Measurements from ENCODE around the gene PCDHA7.
"Not testable (repeated sequence)": the region's sequence is repeated elsewhere in the genome, so short reads cannot be mapped to it uniquely, and the experiment has no call there.

Gene PCDHA7

DNA sequence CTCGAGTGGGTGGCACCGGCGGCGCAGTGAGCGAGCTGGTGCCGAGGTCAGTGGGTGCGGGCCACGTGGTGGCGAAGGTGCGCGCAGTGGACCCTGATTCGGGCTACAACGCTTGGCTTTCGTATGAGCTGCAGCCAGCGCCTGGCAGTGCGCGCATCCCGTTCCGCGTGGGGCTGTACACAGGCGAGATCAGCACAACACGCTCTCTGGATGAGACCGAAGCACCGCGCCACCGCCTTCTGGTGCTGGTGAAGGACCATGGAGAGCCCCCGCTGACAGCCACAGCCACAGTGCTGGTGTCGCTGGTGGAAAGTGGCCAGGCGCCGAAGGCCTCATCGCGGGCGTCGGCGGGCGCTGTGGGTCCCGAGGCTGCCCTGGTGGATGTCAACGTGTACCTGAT is 10.6 kb upstream of the PCDHA7 start:
- DNase-seq (ENCODE audit: low read depth) = no peak

DNA sequence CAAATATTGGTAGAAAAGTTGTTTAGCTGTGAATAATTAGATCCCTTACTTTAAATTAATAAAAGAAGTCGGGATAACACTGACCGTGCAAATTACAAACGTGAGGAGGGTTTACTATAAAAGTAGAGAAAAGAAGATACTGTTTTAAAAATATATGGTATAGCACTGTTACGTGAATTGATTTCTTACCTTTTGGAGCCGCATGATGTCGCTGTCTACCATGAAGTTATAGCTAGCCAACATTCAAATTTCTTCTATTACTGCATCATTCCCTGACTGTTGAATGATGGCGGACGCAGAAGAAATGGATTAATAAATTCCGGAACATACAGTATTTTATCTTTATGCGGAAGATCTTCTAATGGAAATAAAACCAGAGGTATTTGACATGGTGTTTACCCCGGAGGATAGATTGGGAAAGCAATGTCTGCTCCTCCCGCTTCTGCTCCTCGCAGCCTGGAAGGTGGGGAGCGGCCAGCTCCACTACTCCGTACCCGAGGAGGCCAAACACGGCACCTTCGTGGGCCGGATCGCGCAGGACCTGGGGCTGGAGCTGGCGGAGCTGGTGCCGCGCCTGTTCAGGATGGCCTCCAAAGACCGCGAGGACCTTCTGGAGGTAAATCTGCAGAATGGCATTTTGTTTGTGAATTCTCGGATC is 6.2 kb upstream of the PCDHA7 start, which contains the start of gene PCDHA6:
TSS of gene PCDHA6 (plus strand) at position 257 of the 658 bp plus-strand sequence. CDS start at position 389, 132 bp downstream.
- DNase-seq (ENCODE audit: low read depth) = no peak

DNA sequence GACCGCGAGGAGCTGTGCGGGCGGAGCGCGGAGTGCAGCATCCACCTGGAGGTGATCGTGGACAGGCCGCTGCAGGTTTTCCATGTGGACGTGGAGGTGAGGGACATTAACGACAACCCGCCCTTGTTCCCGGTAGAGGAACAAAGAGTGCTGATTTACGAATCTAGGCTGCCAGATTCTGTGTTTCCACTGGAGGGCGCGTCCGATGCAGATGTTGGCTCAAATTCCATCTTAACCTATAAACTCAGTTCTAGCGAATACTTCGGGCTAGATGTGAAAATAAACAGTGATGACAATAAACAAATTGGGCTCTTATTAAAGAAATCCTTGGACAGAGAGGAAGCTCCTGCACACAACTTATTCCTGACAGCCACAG is 5.7 kb upstream of the PCDHA7 start:
- no peak for DNase-seq (ENCODE audit: low read depth)

DNA sequence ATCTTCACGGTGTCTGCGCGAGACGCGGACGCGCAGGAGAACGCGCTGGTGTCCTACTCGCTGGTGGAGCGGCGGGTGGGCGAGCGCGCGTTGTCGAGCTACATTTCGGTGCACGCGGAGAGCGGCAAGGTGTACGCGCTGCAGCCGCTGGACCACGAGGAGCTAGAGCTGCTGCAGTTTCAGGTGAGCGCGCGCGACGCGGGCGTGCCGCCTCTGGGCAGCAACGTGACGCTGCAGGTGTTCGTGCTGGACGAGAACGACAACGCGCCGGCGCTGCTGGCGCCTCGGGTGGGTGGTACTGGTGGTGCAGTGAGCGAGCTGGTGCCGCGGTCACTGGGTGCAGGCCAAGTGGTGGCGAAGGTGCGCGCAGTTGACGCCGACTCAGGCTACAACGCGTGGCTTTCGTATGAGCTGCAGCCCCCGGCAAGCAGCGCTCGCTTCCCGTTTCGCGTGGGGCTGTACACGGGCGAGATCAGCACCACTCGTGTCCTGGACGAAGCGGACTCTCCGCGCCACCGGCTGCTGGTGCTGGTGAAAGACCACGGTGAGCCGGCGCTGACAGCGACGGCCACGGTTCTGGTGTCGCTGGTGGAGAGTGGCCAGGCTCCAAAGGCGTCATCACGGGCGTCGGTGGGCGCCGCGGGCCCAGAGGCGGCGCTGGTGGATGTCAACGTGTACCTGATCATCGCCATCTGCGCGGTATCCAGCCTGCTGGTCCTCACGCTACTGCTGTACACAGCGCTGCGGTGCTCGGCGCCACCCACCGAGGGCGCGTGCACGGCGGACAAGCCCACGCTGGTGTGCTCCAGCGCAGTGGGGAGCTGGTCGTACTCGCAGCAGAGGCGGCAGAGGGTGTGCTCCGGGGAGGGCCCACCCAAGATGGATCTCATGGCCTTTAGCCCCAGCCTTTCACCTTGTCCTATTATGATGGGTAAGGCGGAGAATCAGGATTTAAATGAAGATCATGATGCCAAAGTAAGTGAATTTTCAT is 4.3 kb upstream of the PCDHA7 start:
- not testable (repeated sequence) for DNase-seq (ENCODE audit: low read depth)

DNA sequence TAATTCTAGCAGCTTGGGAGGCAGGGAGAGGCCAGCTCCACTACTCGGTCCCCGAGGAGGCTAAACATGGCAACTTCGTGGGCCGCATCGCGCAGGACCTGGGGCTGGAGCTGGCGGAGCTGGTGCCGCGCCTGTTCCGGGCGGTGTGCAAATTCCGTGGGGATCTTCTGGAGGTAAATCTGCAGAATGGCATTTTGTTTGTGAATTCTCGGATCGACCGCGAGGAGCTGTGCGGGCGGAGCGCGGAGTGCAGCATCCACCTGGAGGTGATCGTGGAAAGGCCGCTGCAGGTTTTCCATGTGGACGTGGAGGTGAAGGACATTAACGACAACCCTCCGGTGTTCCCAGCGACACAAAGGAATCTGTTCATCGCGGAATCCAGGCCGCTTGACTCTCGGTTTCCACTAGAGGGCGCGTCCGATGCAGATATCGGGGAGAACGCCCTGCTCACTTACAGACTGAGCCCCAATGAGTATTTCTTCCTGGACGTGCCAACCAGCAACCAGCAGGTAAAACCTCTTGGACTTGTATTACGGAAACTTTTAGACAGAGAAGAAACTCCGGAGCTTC is 455 bp downstream of the PCDHA7 start:
- DNase-seq (ENCODE audit: low read depth) = not testable (repeated sequence)

DNA sequence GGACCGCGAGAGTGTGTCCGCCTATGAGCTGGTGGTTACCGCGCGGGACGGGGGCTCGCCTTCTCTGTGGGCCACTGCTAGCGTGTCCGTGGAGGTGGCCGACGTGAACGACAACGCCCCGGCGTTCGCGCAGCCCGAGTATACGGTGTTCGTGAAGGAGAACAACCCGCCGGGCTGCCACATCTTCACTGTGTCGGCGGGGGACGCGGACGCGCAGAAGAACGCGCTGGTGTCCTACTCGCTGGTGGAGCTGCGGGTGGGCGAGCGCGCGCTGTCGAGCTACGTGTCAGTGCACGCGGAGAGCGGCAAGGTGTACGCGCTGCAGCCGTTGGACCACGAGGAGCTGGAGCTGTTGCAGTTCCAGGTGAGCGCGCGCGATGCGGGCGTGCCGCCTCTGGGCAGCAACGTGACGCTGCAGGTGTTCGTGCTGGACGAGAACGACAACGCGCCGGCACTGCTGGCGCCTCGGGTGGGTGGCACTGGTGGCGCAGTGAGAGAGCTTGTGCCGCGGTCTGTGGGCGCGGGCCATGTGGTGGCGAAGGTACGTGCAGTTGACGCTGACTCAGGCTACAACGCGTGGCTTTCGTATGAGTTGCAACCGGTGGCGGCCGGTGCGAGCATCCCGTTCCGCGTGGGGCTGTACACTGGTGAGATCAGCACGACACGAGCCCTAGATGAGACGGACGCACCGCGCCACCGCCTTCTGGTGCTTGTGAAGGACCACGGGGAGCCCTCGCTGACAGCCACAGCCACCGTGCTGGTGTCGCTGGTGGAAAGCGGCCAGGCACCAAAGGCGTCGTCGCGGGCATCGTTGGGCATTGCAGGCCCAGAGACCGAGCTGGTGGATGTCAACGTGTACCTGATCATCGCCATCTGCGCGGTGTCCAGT is 1.8 kb downstream of the PCDHA7 start:
- DNase-seq (ENCODE audit: low read depth) = no peak

DNA sequence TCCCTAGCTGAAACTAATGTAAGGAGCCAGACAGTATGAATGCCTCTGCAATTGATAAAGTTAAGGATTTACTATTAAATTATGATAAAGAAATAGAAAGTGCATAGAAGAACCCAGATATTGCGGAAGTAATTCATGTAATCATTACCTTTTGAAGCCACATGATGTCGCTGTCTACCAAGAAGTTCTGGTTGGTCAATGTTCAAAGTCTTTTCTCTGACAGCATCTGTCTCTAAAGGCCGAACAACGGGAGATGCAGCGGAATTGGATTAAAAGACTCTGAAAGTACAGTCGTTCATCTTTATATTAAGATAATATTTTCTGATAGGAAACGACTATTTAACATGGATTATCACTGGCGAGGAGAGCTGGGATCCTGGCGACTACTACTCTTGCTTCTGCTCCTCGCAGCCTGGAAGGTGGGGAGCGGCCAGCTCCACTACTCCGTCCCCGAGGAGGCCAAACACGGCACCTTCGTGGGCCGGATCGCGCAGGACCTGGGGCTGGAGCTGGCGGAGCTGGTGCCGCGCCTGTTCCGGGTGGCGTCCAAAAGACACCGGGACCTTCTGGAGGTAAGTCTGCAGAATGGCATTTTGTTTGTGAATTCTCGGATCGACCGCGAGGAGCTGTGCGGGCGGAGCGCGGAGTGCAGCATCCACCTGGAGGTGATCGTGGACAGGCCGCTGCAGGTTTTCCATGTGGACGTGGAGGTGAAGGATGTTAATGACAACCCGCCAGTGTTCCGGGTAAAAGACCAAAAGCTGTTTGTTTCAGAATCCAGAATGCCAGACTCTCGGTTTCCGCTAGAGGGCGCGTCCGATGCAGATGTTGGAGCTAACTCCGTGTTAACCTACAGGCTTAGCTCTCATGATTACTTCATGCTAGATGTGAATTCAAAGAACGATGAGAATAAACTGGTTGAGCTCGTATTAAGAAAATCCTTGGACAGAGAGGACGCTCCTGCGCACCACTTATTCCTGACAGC is 7.2 kb downstream of the PCDHA7 start, which contains the start of gene PCDHA8:
TSS of gene PCDHA8 (plus strand) at position 210 of the 985 bp plus-strand sequence. CDS start at position 345, 135 bp downstream.
- DNase-seq (ENCODE audit: low read depth) = no peak

DNA sequence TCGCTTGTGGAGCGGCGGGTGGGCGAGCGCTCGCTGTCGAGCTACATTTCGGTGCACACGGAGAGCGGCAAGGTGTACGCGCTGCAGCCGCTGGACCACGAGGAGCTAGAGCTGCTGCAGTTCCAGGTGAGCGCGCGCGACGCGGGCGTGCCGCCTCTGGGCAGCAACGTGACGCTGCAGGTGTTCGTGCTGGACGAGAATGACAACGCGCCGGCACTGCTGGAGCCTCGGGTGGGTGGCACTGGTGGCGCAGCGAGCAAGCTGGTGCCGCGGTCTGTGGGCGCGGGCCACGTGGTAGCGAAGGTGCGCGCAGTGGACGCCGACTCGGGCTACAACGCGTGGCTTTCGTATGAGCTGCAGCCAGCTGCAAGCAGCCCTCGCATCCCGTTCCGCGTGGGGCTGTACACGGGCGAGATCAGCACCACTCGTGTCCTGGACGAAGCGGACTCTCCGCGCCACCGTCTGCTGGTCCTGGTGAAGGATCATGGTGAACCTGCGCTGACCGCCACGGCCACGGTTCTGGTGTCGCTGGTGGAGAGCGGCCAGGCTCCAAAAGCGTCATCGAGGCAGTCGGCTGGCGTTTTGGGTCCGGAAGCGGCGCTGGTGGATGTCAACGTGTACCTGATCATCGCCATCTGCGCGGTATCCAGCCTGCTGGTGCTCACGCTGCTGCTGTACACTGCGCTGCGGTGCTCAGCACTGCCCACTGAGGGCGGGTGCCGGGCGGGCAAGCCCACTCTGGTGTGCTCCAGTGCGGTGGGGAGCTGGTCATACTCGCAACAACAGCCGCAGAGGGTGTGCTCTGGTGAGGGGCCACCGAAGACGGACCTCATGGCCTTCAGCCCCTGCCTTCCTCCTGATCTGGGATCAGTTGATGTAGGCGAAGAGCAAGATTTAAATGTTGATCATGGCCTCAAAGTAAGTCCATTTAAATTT is 9.0 kb downstream of the PCDHA7 start:
- no peak for DNase-seq (ENCODE audit: low read depth)

DNA sequence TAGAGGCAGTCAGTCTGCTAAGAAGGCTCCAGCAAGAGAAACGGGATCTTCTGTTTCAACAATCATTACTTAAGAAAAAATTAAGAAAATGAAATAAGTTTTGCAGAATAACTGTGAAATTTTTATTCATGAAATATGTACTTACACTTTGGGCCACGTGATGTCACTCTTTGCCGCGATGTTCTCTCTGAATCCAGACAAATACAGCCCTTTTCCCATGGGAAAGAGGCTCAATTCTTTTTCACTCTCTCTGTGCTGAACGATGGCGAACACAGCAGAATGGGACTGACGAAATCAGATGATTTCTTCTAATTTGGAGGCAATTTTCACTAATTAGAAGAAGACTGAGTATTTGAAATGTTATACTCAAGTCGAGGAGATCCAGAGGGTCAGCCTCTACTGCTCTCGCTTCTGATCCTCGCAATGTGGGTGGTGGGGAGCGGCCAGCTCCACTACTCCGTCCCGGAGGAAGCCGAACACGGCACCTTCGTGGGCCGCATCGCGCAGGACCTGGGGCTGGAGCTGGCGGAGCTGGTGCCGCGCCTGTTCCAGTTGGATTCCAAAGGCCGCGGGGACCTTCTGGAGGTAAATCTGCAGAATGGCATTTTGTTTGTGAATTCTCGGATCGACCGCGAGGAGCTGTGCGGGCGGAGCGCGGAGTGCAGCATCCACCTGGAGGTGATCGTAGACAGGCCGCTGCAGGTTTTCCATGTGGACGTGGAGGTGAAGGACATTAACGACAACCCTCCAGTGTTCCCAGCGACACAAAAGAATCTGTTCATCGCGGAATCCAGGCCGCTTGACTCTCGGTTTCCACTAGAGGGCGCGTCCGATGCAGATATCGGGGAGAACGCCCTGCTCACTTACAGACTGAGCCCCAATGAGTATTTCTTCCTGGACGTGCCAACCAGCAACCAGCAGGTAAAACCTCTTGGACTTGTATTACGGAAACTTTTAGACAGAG is 14.4 kb downstream of the PCDHA7 start, which contains the start of gene PCDHA9:
TSS of gene PCDHA9 (plus strand) at position 244 of the 964 bp plus-strand sequence. CDS start at position 358, 114 bp downstream.
- DNase-seq (ENCODE audit: low read depth) = not testable (repeated sequence)

DNA sequence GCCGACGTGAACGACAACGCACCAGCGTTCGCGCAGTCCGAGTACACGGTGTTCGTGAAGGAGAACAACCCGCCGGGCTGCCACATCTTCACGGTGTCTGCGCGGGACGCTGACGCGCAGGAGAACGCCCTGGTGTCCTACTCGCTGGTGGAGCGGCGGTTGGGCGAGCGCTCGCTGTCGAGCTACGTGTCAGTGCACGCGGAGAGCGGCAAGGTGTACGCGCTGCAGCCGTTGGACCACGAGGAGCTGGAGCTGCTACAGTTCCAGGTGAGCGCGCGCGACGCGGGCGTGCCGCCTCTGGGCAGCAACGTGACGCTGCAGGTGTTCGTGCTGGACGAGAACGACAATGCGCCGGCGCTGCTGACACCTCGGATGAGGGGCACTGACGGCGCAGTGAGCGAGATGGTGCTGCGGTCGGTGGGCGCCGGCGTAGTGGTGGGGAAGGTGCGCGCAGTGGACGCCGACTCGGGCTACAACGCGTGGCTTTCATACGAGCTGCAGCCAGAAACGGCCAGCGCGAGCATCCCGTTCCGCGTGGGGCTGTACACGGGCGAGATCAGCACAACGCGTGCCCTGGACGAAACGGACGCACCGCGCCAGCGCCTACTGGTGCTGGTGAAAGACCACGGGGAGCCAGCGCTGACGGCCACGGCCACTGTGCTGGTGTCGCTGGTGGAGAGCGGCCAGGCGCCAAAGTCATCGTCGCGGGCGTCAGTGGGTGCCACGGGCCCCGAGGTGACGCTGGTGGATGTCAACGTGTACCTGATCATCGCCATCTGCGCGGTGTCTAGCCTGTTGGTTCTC is 16.0 kb downstream of the PCDHA7 start:
- not testable (repeated sequence) for DNase-seq (ENCODE audit: low read depth)

DNA sequence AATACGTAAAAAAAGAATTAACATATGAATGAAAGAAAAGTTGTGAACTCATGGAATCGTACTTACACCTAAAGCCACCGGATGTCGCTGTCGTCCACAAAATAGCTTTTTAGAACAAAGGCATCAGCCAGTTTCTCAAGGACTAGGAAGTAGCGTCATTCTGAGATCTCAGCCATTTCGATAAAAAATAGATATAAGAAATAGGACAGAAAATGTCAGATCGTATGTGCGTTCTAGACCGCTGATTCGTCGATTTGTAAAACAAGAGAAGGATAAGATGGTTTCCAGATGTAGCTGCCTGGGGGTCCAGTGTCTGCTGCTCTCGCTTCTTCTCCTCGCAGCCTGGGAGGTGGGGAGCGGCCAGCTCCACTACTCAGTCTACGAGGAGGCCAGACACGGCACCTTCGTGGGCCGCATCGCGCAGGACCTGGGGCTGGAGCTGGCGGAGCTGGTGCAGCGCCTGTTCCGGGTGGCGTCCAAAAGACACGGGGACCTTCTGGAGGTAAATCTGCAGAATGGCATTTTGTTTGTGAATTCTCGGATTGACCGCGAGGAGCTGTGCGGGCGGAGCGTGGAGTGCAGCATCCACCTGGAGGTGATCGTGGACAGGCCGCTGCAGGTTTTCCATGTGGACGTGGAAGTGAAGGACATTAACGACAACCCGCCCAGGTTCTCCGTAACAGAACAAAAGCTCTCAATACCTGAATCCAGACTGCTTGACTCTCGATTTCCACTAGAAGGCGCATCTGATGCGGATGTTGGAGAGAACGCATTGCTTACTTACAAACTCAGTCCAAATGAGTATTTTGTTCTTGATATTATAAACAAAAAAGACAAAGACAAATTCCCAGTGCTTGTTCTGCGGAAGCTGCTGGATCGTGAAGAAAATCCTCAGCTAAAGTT is 22.0 kb downstream of the PCDHA7 start, which contains the start of gene PCDHA10:
TSS of gene PCDHA10 (plus strand) at position 126 of the 903 bp plus-strand sequence. CDS start at position 278, 152 bp downstream.
- no peak for DNase-seq (ENCODE audit: low read depth)

DNA sequence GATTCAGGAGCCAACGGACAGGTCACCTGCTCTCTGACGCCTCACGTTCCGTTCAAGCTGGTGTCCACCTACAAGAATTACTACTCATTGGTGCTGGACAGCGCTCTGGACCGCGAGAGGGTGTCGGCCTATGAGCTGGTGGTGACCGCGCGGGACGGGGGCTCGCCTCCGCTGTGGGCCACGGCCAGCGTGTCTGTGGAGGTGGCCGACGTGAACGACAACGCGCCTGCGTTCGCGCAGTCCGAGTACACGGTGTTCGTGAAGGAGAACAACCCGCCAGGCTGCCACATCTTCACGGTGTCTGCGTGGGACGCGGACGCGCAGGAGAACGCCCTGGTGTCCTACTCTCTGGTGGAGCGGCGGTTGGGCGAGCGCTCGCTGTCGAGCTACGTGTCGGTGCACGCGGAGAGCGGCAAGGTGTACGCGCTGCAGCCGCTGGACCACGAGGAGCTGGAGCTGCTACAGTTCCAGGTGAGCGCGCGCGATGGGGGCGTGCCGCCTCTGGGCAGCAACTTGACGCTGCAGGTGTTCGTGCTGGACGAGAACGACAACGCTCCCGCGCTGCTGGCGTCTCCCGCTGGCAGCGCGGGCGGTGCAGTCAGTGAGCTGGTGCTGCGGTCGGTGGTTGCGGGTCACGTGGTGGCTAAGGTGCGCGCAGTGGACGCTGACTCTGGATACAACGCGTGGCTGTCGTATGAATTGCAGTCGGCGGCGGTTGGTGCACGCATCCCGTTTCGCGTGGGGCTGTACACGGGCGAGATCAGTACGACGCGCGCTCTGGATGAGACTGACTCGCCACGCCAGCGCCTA is 23.3 kb downstream of the PCDHA7 start:
- DNase-seq (ENCODE audit: low read depth) = no peak

DNA sequence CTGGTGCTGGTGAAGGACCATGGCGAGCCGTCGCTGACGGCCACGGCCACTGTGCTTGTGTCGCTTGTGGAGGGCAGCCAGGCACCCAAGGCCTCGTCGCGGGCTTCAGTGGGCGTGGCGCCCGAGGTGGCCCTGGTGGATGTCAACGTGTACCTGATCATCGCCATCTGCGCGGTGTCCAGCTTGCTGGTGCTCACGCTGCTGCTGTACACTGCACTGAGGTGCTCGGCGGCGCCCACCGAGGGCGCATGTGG is 23.8 kb downstream of the PCDHA7 start:
- DNase-seq (ENCODE audit: low read depth) = no peak

DNA sequence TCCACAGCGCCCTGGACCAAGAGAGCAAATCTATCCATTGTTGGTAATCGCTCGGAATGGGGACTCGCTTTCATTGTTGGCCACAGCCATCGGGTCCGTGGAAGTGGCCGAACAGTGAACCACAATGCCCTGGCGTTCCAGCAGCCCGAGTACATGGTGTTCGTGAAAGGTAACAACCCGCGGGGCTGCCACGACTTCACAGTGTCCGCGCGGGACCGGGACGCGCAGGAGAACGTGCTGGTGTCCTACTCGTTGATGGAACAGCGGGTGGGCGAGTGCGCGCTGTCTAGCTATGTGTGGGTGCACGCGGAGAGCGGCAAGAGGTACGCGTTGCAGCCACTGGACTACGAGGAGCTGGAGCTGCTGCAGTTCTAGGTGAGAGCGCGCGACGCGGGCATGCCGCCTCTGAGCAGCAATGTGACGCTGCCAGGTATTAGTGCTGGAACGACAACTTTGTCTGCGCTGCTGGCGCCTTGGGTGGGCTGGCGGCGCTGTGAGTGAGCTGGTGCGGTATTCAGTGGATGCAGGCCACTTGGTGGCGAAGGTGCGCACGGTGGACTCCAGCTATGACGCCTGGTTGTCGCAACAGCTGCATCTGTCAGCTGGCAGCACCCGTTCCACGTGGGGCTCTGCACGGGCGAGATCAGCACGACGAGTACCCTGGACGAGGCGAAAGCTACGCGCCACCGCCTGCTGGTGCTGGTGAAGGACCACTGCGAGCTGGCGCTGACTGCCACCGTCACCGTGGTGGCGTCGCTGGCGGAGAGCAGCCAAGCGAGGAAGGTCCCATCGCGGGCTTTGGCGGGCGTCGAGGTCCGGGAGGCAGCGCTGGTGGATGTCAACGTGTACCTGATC is 28.6 kb downstream of the PCDHA7 start:
- no peak for DNase-seq (ENCODE audit: low read depth)

Measured in CMK (cell line).